HG03097 (cell line): Measurements from ENCODE around the gene DPH2.

Experiments
- ATAC-seq: cut with Tn5 transposase; IDR thresholded peaks from one replicate; pipeline ENCODE4 v1.9.1; 2021; ENCODE audit not compliant: unreplicated experiment, low FRiP score

Gene DPH2

GRCh38 chr1:43942411-43942810, 27.4 kb upstream of the DPH2 start:
- ATAC-seq = no peak

GRCh38 chr1:43944860-43945259, 24.9 kb upstream of the DPH2 start:
- no peak for ATAC-seq

GRCh38 chr1:43945674-43946235, 24.1 kb upstream of the DPH2 start:
- no peak for ATAC-seq

- ATAC-seq = peak; percentile 91
These were observed 23.4 kb upstream of the DPH2 start, which contains the start of gene IPO13 for GRCh38 chr1:43946236-43947060. TSS of gene IPO13 (plus strand) at chr1:43946950. CDS start at chr1:43947601, 651 bp downstream.

- ATAC-seq = no peak
These were observed 22.5 kb upstream of the DPH2 start for GRCh38 chr1:43947061-43947873.

GRCh38 chr1:43947874-43948437, 21.9 kb upstream of the DPH2 start:
- ATAC-seq = no peak

- ATAC-seq = no peak
These were observed 20.1 kb upstream of the DPH2 start for GRCh38 chr1:43949678-43950077.

GRCh38 chr1:43951021-43951985, 18.5 kb upstream of the DPH2 start:
- no peak for ATAC-seq

- no peak for ATAC-seq
These were observed 17.0 kb upstream of the DPH2 start for GRCh38 chr1:43952731-43953346.

- no peak for ATAC-seq
These were observed 16.4 kb upstream of the DPH2 start for GRCh38 chr1:43953361-43953760.

- ATAC-seq = no peak
These were observed 15.8 kb upstream of the DPH2 start for GRCh38 chr1:43954036-43954435.

- ATAC-seq = no peak
These were observed 13.6 kb upstream of the DPH2 start for GRCh38 chr1:43956234-43956633.

GRCh38 chr1:43957407-43958040, 12.3 kb upstream of the DPH2 start:
- no peak for ATAC-seq

- no peak for ATAC-seq
These were observed 11.2 kb upstream of the DPH2 start for GRCh38 chr1:43958351-43959255.

GRCh38 chr1:43960798-43961197, 9.0 kb upstream of the DPH2 start:
- ATAC-seq = no peak

GRCh38 chr1:43961692-43962091, 8.1 kb upstream of the DPH2 start:
- ATAC-seq = no peak

GRCh38 chr1:43962324-43962723, 7.5 kb upstream of the DPH2 start:
- ATAC-seq = no peak

- ATAC-seq = no peak
These were observed 6.8 kb upstream of the DPH2 start for GRCh38 chr1:43963006-43963405.
